WERI-Rb-1 (cell line): ENCODE measurements around the gene ALDH16A1.
A peak's percentile ranks its signal among the peaks of the same experiment; 100 is the strongest.
"Not testable (repeated sequence)": the region's sequence is repeated elsewhere in the genome, so short reads cannot be mapped to it uniquely, and the experiment has no call there.

Experiments used
- DNase-seq: peaks from one replicate; pipeline ENCODE4 v3.0.0-alpha.2; 2020
- H3K27ac ChIP-seq: fragments of 250-450 bp; sonication (Bioruptor Pico); 2 replicates; pipeline ENCODE4 v1.5.1; 2020; ENCODE audit warnings: mild to moderate bottlenecking, moderate library complexity
- H3K27me3 ChIP-seq: fragments of 250-450 bp; sonication (Bioruptor Pico); 2 replicates; pipeline ENCODE4 v1.5.1; 2021; ENCODE audit warnings: mild to moderate bottlenecking, low read depth, moderate library complexity; ENCODE audit not compliant: insufficient read depth, severe bottlenecking
- H3K36me3 ChIP-seq: fragments of 250-450 bp; sonication (Bioruptor Pico); 2 replicates; pipeline ENCODE4 v1.5.1; 2020; ENCODE audit warnings: mild to moderate bottlenecking, moderate library complexity
- H3K4me3 ChIP-seq: 2 replicates; pipeline ENCODE4 v1.5.1; 2011; ENCODE audit warnings: low read depth, mild to moderate bottlenecking, control low read depth, low read length
- H3K9me3 ChIP-seq: fragments of 250-450 bp; sonication (Bioruptor Pico); 2 replicates; pipeline ENCODE4 v1.5.1; 2021; ENCODE audit warnings: mild to moderate bottlenecking, moderate library complexity; ENCODE audit not compliant: severe bottlenecking
- TF ChIP-seq, protein P1 (sequence below): IDR thresholded peaks from 2 replicates; pipeline ENCODE4 v1.5.1; 2011; ENCODE audit warnings: low read depth, mild to moderate bottlenecking, control low read depth, inconsistent platforms, low read length

Gene ALDH16A1

DNA sequence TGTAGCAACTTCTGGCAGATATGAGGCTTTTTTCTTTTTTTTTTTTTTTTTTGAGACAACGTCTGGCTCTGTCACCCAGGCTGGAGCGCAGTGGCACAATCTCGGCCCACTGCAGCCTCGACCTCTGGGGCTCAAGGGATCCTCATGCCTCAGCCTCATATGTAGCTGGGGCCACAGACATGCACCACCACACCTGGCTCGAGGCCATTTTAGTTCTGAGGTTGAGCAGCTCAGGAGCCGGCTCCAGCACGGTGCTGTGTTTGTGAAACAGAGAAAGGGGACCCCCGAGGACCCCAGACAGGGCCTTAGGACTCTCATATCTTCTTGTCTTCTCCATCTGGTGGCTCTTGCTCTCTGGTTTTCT, 17.6 kb downstream of the ALDH16A1 start:
- no peaks in the 10 kb centered on the region for H3K9me3 ChIP-seq
- H3K27me3 ChIP-seq, result no peaks in the 10 kb centered on the region
- H3K36me3 ChIP-seq, result peaks cover 7% of the 10 kb centered on the region
- H3K4me3 ChIP-seq, result no peak overlapping the region
- no peak overlapping the region for H3K27ac ChIP-seq
- TF ChIP-seq, protein P1, sequence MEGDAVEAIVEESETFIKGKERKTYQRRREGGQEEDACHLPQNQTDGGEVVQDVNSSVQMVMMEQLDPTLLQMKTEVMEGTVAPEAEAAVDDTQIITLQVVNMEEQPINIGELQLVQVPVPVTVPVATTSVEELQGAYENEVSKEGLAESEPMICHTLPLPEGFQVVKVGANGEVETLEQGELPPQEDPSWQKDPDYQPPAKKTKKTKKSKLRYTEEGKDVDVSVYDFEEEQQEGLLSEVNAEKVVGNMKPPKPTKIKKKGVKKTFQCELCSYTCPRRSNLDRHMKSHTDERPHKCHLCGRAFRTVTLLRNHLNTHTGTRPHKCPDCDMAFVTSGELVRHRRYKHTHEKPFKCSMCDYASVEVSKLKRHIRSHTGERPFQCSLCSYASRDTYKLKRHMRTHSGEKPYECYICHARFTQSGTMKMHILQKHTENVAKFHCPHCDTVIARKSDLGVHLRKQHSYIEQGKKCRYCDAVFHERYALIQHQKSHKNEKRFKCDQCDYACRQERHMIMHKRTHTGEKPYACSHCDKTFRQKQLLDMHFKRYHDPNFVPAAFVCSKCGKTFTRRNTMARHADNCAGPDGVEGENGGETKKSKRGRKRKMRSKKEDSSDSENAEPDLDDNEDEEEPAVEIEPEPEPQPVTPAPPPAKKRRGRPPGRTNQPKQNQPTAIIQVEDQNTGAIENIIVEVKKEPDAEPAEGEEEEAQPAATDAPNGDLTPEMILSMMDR, result no peak
- no peak for DNase-seq

DNA sequence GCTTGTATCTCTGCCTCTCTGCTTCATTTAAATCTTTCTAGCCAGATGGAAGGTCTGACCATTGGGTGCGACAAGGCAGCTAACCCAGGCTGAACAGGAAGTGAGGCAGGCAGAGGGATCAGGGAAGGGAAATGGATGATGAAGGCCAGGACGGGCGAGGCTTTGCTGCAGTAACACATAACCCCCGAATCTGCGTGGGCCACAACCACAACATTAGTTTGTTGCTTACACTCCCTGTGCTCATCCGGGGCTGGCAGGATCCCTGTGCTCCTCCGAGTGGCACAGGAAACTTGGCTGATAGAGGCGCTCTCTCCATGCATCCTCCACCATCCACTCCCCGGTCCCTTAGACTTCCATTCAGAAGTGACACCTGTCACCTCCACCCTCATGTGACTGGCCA, 19.9 kb downstream of the ALDH16A1 start:
- H3K9me3 ChIP-seq, result no peaks in the 10 kb centered on the region
- no peak overlapping the region for H3K27ac ChIP-seq
- no peak overlapping the region for H3K4me3 ChIP-seq
- TF ChIP-seq, protein P1, result no peak
- no peak for DNase-seq
- H3K27me3 ChIP-seq, result no peaks in the 10 kb centered on the region
- peaks cover 7% of the 10 kb centered on the region for H3K36me3 ChIP-seq

DNA sequence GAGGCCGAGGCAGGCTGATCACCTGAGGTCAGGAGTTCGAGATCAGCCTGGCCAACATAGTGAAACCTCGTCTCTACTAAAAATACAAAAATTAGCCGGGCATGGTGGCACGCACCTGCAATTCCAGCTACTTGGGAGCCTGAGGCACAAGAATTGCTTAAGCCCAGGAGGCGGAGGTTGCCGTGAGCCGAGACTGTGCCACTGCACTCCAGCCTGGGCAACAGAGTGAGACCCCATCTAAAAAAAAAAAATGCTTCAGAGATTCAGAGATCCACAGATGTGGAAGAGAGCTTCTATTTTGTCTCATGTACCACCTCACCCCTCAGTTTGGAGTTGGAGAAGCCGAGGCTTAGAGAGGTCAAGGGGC, 20.5 kb downstream of the ALDH16A1 start:
- H3K36me3 ChIP-seq, H3K4me3 ChIP-seq, DNase-seq, H3K27me3 ChIP-seq, H3K27ac ChIP-seq, H3K9me3 ChIP-seq: not testable (repeated sequence)

DNA sequence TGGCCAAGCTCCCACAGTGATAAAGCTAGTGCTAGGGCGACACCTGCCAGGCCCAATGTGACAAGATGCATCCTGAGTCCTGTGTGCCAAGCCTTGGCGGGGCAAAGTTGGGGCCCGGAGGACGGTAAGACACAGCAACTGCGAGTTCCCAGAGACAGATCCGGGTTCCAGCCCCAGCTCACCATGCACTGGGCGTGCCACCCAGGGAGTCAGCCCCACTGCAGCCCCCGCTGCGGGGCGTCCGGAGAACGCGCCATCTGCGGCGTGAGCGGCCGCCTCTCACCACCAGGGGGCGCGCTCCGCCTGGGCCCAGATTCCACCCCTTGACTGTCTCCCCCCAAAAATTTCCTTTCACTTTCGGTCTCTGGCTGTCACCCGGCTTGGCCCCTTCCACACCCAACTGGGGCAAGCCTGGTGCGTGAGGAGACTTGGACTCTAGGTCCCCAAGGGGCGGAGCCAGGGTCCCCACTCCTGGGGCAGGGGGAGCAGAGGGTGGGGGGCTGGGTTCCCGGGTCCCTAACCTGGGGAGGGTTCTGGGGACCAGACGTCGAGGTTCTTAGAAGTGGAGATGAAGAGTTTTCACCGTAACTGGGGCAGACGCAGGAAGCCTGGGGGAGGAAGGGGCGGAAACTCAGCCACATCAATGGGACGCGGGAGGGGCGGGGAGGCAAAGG, 21.0 kb downstream of the ALDH16A1 start, which contains the start of gene FLT3LG:
Gene FLT3LG (plus strand): TSS at position 348 of the 674 bp plus-strand sequence. CDS start 425 bp downstream, outside the sequence.
- Histone ChIP-seq H3K4me3 (peak within 1 kb of the TSS; percentile 49), H3K27me3 (no peaks in the 10 kb centered on the region), H3K9me3 (no peaks in the 10 kb centered on the region), H3K36me3 (peaks cover 4% of the 10 kb centered on the region), H3K27ac (no peak within 1 kb of the TSS; the same call in 1 of the 2 replicates)
- DNase-seq, result peak; percentile 59
- TF ChIP-seq, protein P1, result peak; percentile 90

DNA sequence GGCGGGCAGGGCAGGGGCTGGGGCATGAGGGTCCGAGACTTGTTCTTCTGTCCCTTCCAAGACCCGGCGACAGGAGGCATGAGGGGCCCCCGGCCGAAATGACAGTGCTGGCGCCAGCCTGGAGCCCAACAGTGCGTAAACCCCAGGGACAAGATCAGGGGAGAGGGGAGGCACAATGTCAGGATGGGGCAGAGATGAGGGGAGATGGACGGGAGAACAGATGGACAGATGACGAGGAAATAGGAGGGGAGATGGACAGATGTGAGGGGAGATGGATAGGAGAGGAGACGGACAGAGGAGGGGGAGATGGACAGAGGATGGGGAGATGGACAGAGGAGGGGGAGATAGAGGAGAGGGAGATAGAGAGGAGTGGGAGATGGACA, 21.5 kb downstream of the ALDH16A1 start:
- TF ChIP-seq, protein P1, result no peak
- no peak overlapping the region for H3K27ac ChIP-seq

DNA sequence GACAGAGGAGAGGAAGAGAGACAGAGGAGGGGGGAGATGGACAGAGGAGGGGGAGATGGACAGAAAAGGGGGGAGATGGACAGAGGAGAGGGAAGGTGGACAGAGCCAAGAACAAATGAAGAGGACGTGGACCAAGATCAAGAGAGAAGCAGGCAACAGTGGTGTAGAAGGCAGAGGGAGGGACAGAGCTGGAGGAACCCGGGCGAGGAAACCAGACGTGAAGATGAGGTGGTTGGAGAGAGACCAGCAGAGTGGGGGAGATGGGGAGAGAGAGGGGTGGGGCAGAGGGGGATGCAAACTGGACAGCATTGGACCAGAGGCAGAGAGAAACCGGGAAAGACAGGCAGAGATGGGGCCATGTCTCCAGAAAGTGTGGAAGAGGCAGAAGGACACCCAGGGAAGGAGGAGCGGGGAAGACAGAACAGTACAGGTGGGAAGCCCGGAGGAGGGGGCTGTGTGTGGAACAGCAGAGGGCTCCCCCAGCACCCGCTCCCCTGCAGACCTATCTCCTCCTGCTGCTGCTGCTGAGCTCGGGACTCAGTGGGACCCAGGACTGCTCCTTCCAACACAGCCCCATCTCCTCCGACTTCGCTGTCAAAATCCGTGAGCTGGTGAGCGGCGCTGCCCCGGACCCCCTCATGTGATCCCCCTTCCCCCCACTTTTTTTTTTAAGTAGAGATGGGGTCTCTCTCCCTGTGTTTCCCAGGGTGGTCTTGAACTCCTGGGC, 22.3 kb downstream of the ALDH16A1 start:
- H3K27ac ChIP-seq, result no peak overlapping the region
- DNase-seq, result no peak
- TF ChIP-seq, protein P1, result no peak
- no peaks in the 10 kb centered on the region for H3K9me3 ChIP-seq
- H3K36me3 ChIP-seq, result no peaks in the 10 kb centered on the region
- no peaks in the 10 kb centered on the region for H3K27me3 ChIP-seq
- no peak overlapping the region for H3K4me3 ChIP-seq

More for the DNA sequence above, 21.5 kb downstream of the ALDH16A1 start:
- no peaks in the 10 kb centered on the region for H3K27me3 ChIP-seq
- peaks cover 3% of the 10 kb centered on the region for H3K36me3 ChIP-seq
- H3K9me3 ChIP-seq, result no peaks in the 10 kb centered on the region
- no peak for DNase-seq
- H3K4me3 ChIP-seq, result peak overlapping the region; percentile 49
